HG03558 (cell line): ENCODE measurements around the gene TENM3.

Experiments
- ATAC-seq: cut with Tn5 transposase; IDR thresholded peaks from one replicate; pipeline ENCODE4 v1.9.1; 2021; ENCODE audit warnings: moderate number of reproducible peaks; ENCODE audit not compliant: unreplicated experiment; ENCODE audit errors: extremely low read depth

Gene TENM3

GRCh38 chr4:182643801-182644682, 400.8 kb downstream of the TENM3 start:
- ATAC-seq = no peak

- no peak for ATAC-seq
These were observed 401.5 kb downstream of the TENM3 start for GRCh38 chr4:182644683-182645050.

- no peak for ATAC-seq
These were observed 402.3 kb downstream of the TENM3 start for GRCh38 chr4:182645511-182645910.

- ATAC-seq = no peak
These were observed 404.6 kb downstream of the TENM3 start for GRCh38 chr4:182647646-182648300.

GRCh38 chr4:182648766-182649165, 405.6 kb downstream of the TENM3 start:
- ATAC-seq = no peak

- ATAC-seq = no peak
These were observed 406.7 kb downstream of the TENM3 start for GRCh38 chr4:182649698-182650477.

- ATAC-seq = no peak
These were observed 410.4 kb downstream of the TENM3 start for GRCh38 chr4:182653596-182653995.

GRCh38 chr4:182655340-182655739, 412.1 kb downstream of the TENM3 start:
- no peak for ATAC-seq

GRCh38 chr4:182662551-182662950, 419.3 kb downstream of the TENM3 start:
- no peak for ATAC-seq

GRCh38 chr4:182671231-182671630, 428.0 kb downstream of the TENM3 start:
- no peak for ATAC-seq

- ATAC-seq = no peak
These were observed 428.5 kb downstream of the TENM3 start for GRCh38 chr4:182671749-182672148.

- no peak for ATAC-seq
These were observed 435.4 kb downstream of the TENM3 start for GRCh38 chr4:182678590-182678989.

GRCh38 chr4:182679533-182679932, 436.3 kb downstream of the TENM3 start:
- ATAC-seq = no peak

GRCh38 chr4:182680234-182680653, 437.0 kb downstream of the TENM3 start:
- ATAC-seq = no peak

GRCh38 chr4:182683661-182684060, 440.5 kb downstream of the TENM3 start:
- no peak for ATAC-seq

GRCh38 chr4:182684796-182685195, 441.6 kb downstream of the TENM3 start:
- ATAC-seq = no peak

GRCh38 chr4:182688081-182688480, 444.9 kb downstream of the TENM3 start:
- ATAC-seq = no peak

GRCh38 chr4:182694551-182694950, 451.3 kb downstream of the TENM3 start:
- no peak for ATAC-seq

- ATAC-seq = no peak
These were observed 451.8 kb downstream of the TENM3 start for GRCh38 chr4:182695009-182695408.

- no peak for ATAC-seq
These were observed 452.6 kb downstream of the TENM3 start for GRCh38 chr4:182695842-182696241.

- ATAC-seq = no peak
These were observed 453.9 kb downstream of the TENM3 start for GRCh38 chr4:182697094-182697493.
